ENCODE measurements around the gene EFNA1.

DNA sequence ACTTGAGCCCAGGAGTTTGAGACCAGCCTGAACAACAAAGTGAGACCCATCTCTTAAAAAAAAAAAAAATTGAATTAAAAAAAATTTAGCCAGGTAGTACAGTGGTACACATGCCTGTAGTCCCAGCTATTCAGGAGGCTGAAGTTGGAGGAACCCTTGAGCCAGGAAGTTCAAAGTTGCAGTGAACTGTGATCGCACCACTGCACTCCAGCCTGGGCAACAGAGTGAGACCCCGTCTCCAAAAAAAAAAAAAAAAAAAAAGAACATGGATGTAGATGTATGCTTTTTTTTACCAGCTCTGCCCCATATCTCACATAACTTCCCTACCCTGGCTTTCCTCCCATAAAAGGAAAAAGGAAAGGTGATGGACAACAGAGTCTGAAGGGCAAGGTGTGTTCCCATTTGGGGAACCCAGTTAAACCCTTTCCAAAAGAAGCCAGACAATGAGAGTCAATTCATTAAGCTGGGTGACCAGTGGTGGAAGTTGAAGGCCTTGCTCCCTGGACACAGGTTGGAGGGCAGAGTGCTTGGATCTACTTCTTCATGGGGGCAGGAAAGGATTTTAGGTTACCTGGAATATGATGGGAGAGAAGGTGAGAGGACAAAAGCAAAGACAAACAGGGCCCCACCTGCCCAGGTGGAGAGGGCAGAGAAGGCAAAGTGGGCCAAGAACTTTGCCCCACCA lies 42.6 kb downstream of the EFNA1 start:
- TF ChIP-seq, protein P1, sequence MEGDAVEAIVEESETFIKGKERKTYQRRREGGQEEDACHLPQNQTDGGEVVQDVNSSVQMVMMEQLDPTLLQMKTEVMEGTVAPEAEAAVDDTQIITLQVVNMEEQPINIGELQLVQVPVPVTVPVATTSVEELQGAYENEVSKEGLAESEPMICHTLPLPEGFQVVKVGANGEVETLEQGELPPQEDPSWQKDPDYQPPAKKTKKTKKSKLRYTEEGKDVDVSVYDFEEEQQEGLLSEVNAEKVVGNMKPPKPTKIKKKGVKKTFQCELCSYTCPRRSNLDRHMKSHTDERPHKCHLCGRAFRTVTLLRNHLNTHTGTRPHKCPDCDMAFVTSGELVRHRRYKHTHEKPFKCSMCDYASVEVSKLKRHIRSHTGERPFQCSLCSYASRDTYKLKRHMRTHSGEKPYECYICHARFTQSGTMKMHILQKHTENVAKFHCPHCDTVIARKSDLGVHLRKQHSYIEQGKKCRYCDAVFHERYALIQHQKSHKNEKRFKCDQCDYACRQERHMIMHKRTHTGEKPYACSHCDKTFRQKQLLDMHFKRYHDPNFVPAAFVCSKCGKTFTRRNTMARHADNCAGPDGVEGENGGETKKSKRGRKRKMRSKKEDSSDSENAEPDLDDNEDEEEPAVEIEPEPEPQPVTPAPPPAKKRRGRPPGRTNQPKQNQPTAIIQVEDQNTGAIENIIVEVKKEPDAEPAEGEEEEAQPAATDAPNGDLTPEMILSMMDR (IDR thresholded peaks at IDR 0.05; ENCODE audit: borderline replicate concordance, extremely low read depth, low read length, poor library complexity, severe bottlenecking): no peak
- TF ChIP-seq EZH2 (IDR thresholded peaks at IDR 0.05; ENCODE audit: borderline replicate concordance, low read depth, low read length, severe bottlenecking): no peak

Measured in DND-41 (cell line).